Measurements from ENCODE around the gene TACC2.

The TACC2 gene

DNA sequence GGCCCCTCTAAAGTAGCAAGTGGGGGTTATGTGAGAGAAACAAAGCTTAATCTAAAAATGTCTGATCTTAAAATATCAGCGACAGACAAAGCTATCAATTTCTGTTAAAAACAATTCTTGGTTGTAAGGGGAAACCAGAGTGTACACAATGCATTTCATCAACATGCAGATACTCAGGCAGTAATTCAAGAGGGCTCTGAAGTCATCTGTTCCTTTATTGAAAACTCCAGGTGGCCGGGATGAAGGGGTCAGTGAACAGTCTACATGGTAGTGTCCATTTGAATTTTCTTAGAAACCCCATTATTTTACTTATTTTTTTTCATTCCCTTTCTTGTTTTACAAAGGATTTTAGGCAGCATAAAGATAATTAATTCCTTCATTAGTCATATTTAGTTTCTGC is 245.5 kb downstream of the TACC2 start:
- DNase-seq = no peak

DNA sequence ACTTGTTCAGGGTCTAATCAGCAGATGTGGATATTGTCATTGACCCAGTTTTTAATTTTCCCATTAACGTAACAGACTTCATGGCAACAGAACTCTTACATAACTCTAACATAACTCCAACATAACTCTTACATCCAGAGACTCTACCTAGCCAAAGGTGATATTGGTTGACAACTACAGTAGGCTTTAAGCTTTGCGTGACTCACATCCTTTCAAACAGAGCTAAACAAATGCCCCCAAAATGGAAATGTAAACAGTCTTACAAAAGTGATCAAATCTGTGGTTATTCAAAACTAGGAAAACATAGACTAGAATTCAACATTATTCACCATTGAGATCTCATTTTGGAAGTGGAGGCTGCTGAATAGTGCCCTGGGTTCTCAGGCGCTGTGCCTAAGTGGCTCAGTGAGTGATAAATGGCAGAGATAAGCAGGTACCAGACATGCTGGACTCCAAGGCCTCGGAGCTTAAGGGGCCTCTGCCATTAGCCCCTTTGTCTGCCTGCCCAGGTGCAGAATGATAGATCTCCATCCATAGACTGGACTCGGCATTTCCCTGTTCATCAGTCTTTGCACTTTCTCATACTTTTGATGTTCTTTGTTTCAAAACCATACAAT is 247.8 kb downstream of the TACC2 start:
- DNase-seq = no peak

DNA sequence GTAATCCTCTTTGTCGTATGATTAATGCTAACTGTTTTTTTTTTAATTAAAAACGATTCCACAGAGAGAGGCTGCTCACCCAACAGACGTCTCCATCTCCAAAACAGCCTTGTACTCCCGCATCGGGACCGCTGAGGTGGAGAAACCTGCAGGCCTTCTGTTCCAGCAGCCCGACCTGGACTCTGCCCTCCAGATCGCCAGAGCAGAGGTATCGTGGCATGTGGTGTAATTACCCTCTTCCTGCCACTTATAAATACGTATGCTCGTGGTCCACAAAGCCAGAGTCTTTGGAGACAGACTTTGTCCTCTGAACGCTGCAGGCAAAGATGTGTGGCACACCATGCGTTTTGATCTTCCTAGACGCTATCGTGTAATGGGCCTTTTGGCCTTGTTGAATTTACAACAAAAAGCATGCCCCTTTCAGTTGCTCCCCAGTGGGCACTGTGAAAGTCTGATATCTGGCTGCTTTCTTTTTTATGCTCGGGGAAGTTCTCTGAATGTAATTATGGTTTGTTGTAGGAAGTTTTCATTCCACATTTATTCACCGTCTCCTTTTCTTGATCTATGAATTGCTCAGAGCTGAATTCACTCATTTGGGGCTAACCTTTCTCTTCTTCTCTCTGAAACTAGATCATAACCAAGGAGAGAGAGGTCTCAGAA is 248.5 kb downstream of the TACC2 start:
- DNase-seq = no peak

DNA sequence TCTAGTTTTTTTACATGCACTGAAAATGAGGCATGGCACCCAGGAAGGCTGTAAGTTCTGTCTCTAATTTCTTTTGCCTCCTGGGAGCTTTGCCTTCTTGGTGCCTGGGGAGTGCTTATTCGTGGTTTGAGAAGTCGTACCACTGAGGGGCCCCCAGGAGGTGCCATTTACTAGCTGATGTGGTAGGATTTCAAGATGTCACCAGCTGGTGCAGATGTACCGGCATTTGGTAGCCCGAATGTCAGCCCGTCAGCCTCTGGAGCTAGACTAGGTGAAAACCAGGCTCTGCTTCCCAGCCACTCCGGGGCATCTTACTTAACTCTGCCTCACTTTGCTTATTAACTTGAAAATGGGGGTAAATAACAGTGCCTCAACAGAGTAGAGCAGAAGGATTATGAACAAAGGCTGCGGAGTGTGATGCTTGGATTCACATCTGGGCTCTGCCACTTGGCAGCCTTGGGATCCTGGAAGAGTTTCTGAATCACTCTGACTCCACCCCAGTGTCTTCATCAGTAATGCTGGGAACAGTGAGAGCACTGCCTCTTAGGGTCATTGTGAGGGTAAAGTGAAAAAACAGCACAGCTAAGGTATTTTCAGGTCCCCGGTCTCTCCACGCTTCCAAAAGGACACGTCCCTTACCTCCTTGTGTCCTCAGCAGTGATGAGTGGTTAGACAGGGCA is 250.8 kb downstream of the TACC2 start:
- no peak for DNase-seq

DNA sequence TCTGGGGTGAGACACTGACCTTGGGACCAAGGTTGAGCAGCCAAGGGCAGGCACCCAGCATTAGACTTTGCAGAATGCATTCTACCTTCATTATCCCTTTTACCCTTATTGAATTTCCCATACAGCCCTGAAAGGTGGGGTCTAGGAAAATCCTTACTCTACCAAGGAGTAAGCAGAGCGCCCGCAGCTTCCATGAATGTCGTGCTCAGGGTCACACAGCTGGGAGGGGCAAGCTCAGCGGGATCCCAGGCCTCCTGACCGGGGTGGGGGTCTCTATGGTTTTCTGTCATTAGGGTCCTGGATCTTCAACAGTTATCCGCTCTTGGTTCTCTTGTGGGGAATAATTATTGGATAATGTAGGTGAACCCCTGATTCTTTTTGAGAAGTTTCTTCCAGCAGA is 251.4 kb downstream of the TACC2 start:
- no peak for DNase-seq

DNA sequence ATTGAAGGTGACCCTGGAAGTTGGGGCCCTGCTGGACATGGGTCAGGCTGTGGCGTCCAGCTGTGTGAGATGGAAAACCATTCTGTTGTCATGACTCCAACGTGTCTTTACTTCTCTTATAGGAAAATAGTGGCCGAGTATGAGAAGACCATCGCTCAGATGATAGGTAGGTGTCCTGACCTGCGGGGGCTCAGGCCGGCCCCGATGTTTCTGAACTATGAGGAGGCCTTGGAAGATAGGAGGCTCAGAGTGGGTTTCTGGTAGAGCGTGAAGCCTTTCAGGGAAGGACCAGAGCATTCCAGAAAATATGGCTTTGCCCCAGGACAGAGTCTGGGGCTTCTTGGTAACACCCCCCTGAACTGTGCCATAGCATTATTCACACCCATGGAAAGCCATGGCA is 252.9 kb downstream of the TACC2 start:
- DNase-seq = no peak

DNA sequence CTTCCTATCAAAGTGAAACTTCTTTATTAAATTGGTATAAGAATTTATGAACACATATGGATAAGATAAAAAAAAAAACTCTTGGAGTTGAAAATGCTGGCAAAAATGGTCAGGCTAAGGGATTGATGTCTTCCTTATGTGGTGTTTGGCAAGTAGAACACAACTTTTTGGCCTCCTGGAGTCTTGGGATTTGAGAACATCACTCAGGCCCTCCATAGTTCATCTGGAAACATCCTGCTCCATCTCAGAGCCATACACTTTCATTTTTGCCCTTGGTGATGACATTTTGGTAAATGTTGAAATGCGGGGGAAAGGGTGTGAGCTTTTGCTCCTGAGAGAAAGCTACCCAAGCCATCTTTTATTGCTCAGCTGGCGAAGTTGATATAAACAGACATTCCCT is 254.6 kb downstream of the TACC2 start:
- DNase-seq = no peak

DNA sequence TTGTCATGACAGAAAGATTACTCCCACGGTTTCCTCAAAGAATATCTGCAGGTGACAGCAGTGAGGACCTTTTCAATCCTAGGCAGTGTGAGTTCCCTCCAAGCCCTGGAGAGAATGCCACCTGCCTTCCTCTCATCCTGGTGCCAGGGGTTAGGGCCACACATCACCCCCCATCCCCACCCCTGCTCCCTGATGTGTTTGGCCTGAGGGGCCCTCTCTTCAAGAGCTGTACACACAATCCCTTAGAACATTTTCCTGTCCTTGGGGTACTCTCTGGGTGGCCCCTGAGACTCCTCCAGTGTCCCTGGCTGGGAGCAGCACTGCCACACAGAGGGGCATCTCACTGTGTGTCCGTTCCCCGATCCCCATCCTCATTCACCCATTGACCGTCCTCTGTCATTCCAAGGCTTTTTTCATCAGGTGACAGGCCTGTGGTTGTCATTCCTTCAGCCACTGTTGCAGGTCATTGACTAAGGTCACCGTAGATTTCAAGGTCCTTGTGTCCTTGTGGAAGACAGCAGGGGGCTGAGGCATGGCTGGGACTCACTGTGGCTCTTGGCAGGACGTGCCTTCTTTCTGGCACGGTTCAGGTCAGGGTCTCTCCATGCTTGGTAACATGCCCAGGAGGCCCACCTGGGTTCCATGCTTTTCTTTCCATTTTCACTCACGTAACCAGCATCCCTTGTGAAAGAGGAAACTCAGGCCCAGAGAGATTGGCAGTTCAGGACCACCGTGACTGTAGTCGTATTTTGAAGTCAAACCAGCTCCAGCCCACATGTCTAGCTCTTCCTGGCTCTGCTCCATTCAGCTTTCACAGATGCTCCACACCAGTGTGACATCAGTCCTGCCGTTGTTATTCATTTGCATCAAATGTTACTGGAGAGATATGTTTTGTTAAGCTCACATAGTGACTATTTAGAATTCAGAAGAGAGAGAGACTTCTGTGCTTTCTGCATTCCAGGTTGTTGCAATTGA is 255.3 kb downstream of the TACC2 start:
- no peak for DNase-seq

DNA sequence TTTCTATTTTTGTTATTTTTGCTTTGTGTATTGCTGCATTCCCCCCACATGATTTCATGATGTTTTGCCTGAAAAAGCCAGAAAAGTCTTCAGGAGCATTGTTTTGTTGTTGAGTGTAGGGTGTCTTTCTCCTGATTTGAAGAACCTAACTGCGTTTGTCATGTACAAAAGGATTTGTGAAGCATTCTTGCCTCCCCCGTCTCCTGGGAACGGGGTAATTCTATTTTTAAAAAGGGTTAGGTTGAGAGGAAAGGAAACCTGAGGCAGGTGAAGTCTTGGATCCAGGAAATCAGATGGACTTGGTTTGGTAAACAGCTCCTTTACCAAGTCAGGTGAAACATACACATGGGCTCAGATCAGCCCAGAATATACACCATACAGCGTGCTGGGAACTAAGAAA is 256.2 kb downstream of the TACC2 start:
- DNase-seq = no peak

DNA sequence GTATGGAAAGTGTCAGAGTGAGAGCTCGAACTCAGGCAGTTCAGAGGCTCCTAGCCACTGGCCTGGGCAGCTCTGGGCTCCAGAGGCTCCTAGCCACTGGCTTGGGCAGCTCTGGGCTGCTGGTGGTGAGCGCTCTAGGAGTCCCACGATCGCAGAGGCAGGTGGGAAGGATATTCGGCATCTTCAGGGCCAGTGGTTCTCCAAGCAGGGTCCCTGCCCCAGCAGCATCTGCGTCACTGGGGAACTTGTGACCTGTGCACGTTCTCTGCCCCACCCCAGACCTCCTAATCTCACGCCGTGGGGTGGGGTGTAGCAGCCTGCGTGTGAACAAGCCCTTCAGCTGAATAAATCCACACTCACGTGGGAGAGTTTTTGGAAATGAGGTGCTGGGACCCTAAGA is 256.9 kb downstream of the TACC2 start:
- DNase-seq = no peak

DNA sequence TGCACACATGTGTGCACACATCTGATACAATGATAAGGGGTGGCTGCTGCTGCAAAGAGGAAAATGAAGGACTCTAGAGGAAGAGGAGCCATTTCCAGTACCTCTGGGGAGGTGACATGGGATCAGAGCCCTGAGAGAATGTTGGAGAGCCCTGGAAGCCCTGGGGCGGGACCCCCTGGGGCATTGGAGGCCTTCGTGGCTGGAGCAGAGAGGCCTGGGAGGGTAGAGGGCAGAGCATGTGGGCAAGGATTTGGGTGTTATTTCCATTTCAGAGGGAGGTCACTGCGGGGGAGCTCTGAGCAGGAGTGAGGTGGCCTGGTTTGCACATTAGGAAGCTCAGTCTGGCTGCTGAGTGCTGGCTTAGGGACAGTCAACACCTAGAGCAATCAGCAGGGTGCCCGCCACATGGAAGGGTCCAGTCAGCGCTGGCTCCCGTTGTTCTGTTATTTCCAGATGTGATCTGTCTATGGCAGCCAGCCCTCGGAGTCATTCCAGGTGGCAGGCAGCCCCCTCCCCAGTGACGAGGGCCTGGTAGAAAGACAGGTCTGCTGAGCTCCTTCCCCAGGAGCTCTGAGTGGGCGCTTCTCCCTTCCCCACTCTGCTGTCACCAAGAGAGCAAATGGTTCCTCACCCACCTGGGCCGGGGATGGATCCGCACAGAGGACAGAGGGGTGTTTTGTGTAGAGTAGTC is 258.0 kb downstream of the TACC2 start:
- no peak for DNase-seq

DNA sequence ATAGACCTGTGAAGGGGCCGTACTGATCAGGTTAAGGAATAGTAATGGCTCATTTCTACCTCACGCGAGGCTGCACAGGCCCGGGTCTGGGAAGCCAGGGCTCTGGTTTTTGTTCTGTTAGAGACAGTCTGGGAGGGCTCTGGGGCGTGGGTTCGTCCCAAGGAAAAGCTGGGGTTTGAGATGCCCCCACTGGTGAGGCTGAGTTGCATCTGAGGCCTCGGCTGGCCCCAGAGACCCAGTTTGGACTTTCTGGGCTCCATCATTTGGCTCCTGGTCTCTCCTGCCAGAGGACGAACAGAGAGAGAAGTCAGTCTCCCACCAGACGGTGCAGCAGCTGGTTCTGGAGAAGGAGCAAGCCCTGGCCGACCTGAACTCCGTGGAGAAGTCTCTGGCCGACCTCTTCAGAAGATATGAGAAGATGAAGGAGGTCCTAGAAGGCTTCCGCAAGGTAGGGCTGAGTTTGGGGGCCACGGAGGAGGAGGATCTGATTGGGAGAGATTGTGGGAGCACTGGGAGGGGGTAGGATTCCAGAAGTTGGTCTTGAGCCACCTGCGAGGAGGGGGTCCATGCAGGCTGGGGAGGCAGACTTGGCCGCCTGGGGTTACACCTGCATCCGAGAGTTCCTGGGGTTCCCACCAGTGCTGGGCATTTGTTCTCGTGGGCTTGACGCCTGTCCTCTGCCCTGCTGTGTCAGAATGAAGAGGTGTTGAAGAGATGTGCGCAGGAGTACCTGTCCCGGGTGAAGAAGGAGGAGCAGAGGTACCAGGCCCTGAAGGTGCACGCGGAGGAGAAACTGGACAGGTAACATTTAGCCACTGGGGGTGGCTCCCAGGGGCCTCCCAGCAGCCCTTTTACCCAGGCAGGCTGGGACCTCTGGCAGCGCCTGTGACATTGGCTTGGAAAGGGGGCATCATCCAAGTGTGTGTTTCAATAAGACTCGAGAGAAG is 259.7 kb downstream of the TACC2 start:
- no peak for DNase-seq

DNA sequence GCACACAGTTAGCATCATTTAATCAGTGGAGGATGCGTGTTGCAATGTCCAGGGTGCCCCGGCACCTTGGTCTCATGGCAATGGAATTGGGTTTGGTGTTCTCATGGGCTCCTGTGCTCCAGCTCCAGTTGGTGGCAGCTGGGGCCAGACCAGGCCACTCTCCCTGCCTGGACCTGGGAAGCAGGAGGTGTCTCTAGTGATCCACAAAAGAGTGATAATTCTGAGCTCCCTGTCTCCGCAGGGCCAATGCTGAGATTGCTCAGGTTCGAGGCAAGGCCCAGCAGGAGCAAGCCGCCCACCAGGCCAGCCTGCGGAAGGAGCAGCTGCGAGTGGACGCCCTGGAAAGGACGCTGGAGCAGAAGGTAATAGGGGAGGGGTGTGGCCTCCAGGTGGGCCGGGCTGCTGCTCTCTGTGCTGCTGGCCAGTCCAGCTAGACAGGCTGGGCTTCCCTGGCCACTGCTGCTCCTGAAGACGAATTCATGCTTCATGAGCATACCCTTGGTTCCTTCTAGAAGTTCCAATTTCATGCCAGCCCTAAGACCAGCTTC is 260.4 kb downstream of the TACC2 start:
- DNase-seq = no peak

DNA sequence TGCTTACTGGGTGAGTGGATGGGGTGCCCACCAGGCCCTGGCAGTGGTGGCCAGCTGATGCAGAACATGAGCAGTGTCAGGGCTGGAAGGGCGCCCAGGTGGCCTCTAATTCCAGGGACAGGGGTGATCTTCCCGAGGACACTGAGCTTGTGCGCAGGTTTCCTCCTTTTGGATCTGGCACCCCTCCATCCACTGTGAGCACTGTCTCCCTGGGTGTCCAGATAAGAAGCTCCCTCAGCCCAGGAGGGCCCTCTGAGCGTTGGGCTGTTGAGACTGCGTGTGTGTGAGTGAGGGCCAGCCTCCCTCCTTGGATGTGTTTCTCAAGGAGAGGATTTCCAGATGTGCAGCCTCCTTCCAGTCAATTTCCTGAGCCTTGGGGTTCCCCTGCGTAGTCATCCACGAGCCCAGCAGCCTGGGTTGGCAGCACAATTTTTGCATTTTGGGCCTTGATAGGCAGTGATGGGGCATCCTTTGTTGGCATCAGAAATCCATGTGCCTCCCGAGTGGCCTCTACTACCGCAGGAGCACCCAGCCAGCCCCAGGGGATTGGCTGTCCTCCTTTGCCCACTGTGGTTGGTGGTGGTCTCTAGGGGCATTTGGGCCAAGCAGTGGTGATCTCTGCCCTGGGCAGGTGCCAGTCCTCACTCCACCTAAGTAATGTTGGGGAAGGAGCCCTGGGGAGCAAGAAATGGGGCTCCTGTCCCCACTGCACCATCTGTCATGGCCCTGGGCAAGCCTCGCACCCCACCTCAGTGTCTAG is 261.2 kb downstream of the TACC2 start:
- DNase-seq = no peak

DNA sequence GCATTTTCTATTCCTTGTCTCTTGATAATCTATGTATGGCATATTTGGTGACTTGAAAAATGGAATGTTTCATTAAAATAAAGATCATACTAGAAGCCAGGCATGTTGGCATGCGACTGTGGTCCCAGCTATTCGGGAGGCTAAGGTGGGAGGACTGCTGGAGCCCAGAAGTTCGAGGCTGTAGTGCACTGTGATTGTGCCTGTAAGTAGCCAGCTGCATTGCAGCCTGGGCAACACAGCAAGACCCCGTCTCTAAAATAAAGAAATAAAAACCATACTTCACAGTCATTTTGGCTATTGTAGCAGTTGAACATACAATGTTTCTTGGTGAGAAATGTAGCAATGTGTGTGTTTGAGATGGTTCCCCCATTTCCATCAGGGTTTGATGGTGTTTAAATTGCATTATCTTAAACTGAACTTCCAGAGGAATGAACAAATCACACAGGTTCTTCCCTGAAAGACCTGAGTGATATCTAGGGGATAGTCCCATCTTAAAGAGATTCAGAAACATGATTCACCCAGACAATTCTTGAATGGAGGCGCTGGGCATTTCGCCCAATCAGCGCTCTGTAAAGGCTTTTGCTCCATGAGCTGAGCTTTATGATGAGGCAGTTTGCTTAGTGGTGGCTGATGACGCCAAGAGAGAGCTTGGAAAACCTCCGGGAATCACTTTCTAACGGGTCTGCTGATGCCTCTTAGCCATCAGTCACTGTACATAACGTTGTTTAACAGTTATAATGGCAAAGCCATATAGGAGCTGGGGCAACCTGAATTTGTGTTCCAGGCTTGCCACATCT is 262.7 kb downstream of the TACC2 start:
- no peak for DNase-seq

DNA sequence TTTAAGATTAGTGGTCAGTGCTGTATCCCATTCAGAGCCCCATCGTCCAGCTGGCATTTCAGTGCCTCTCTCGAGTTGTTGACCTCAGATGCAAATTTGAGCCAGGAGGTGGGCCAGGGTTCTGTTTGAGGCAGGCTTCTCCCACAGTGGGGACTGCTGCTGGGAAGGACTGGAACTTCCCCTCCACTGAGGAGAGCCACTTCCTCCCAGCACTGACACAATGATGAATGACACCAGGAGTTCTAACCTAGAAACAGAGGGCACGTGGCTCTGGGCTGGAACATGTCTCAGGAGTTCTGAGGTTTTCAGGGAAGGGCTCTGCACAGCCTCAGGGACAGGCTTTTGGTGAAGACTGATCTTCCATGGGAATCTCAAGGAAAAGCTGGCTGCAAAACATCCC is 263.8 kb downstream of the TACC2 start:
- no peak for DNase-seq

DNA sequence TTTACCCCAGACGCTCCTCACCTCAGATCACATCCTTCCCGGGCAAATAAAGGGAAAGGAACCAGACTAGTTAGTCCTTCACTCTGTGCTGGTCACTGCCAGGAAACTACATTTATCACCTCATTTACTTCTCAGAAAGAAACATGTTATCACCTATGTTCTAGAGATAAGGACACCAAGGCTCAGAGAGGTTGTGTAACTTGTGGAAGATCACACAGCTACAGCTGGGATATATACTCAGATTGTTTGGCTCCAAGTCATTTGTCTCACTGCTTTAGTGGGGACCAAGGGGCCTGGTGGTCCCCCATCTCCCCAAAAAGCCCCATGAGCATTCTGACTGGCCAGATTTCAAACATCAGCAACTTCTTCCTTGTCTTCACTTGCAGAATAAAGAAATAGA is 264.6 kb downstream of the TACC2 start:
- DNase-seq = no peak

DNA sequence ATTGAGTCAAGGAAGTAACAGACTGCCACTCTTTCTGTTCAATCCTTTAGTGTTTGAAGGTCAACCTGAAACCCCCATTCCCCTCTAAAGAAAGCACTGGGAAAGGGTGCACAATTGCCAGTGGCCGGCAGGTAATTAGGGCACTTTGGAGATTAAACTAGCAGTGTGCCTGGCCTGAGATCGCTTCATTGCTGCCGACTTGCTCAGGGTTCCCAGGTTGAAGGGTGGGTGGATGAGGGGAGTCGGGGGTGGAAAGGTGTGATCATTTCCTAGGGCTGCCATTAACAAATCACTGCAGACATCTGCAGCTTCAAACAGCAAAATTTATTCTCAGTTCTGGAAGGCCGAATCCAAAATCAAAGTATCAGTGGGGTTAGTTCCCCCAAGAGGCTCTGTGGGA is 265.9 kb downstream of the TACC2 start:
- no peak for DNase-seq

DNA sequence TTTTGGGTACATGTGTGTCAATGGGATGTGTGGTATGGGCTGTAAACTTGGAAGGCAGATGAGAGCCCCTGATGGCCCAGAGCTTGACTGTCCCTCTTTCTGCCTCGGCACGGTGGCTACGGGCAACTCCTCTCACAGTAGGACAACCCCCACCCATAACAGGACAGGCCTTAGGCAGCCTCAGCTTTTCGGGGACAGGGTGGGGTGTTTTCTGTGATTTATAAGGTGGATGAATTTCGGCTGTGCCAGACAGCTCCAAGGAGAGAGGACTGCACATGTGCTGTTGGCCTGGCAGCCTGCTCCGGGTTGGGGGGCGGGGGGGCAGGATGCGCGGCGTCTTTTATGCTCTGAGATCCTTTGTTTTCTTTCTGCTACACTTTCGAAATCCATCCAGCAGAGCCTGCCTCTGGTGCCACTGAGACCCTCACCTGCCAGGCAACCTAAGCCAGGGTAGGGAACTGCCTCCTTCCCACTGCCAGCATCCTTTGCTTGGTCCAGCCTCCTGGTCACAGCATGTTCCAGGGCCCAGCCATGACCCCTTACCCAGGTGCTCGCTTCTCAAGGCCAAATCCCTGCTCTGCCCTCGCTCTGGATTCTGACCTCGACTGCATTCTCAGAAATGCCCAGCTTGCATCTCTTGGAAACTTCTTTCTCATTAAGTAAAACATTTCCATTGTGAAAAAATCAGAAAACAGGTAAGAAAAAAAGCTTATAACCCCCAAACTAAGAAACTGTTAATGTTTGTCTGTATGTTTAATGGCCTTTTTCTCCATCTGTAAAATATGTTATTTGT is 266.7 kb downstream of the TACC2 start:
- no peak for DNase-seq

Measured in MV-4-11 (cell line).